CD14-positive monocyte (primary cell): ENCODE data around the gene TIMELESS. TPM values are rescaled to one million over a fixed set of nuclear protein-coding genes. Genes with fewer than 3 reads are reported as not detected.

ENCODE experiments used
- DNase-seq, 3 donors: peaks; one replicate each; pipeline ENCODE4 v3.0.0-alpha.2; 2011 to 2022
- H2AFZ ChIP-seq: 2 replicates; pipeline ENCODE4 v1.6.0; 2012; ENCODE audit warnings: mild to moderate bottlenecking, low read depth, low read length, inconsistent platforms; ENCODE audit not compliant: insufficient read depth, poor library complexity, severe bottlenecking
- H3K27ac ChIP-seq, 2 donors: 1 replicate in 1 of 2; 2 replicates in 1 of 2; pipeline ENCODE4 v1.5.1; 2012 to 2013; ENCODE audit warnings: low read length in 2 of 2, control low read depth in 1 of 2, inconsistent platforms in 1 of 2, low read depth in 1 of 2, mild to moderate bottlenecking in 1 of 2
- H3K27me3 ChIP-seq, 2 donors: one replicate each; pipeline versions ENCODE4 v1.6.0 to v1.6.1; 2011 to 2013; ENCODE audit warnings: low read length in 2 of 2; ENCODE audit not compliant: control insufficient read depth in 2 of 2, insufficient read depth in 2 of 2
- H3K36me3 ChIP-seq, 2 donors: replicated peaks in 1 of 2; 1 replicate in 1 of 2; 2 replicates in 1 of 2; pipeline versions ENCODE4 v1.5.1 to v1.6.1; 2012 to 2013; ENCODE audit warnings: low read length in 2 of 2, control low read depth in 1 of 2, inconsistent platforms in 1 of 2, mild to moderate bottlenecking in 1 of 2; ENCODE audit not compliant: insufficient read depth in 2 of 2, control insufficient read depth in 1 of 2
- H3K4me1 ChIP-seq, 2 donors: 1 replicate in 1 of 2; 2 replicates in 1 of 2; pipeline versions ENCODE4 v1.5.1 to v1.6.1; 2012 to 2013; ENCODE audit warnings: low read length in 2 of 2, control low read depth in 1 of 2, inconsistent platforms in 1 of 2, mild to moderate bottlenecking in 1 of 2, moderate library complexity in 1 of 2; ENCODE audit not compliant: insufficient read depth in 2 of 2, control insufficient read depth in 1 of 2
- H3K4me2 ChIP-seq: replicated peaks from 2 replicates; pipeline ENCODE3; 2012; ENCODE audit warnings: low read length, moderate library complexity, mild to moderate bottlenecking; ENCODE audit not compliant: poor library complexity, severe bottlenecking; ENCODE audit errors: extremely low read depth
- H3K4me3 ChIP-seq, 3 experiments: fragments of 200-600 bp in 1 of 3; sonication (generic) in 1 of 3; replicated peaks in 1 of 3; 1 replicate in 2 of 3; 2 replicates in 1 of 3; pipeline ENCODE4 v1.5.1; 2011 to 2013; ENCODE audit warnings: low read length in 3 of 3, mild to moderate bottlenecking in 3 of 3, control low read depth in 2 of 3, low read depth in 2 of 3, inconsistent platforms in 1 of 3, moderate library complexity in 1 of 3
- H3K79me2 ChIP-seq: 2 replicates; pipeline ENCODE4 v1.6.0; 2012; ENCODE audit warnings: mild to moderate bottlenecking, control low read depth, inconsistent platforms, low read length, moderate library complexity; ENCODE audit not compliant: insufficient read depth
- H3K9ac ChIP-seq: 2 replicates; pipeline ENCODE4 v1.6.0; 2017; ENCODE audit warnings: low read length, mild to moderate bottlenecking; ENCODE audit not compliant: insufficient read depth, poor library complexity, severe bottlenecking
- H3K9me3 ChIP-seq, 2 donors: replicated peaks in 1 of 2; 1 replicate in 1 of 2; 2 replicates in 1 of 2; pipeline versions ENCODE4 v1.5.1 to v1.6.1; 2012 to 2013; ENCODE audit warnings: low read length in 2 of 2, control low read depth in 1 of 2; ENCODE audit not compliant: control insufficient read depth in 1 of 2, insufficient read depth in 1 of 2
- H4K20me1 ChIP-seq: 2 replicates; pipeline ENCODE4 v1.6.0; 2012; ENCODE audit warnings: mild to moderate bottlenecking, low read length, control low read depth, moderate library complexity; ENCODE audit not compliant: insufficient read depth
- H3K27ac Mint-ChIP-seq, 7 donors: one replicate each; pipeline ENCODE4 v1.8.0; 2020; ENCODE audit warnings: mild to moderate bottlenecking in 7 of 7, mixed read lengths in 7 of 7, moderate library complexity in 6 of 7, inconsistent platforms in 2 of 7
- H3K27me3 Mint-ChIP-seq, 3 donors: one replicate each; pipeline ENCODE4 v1.8.0; 2021 to 2022; ENCODE audit warnings: low read depth in 3 of 3, mild to moderate bottlenecking in 3 of 3, mixed read lengths in 3 of 3, moderate library complexity in 3 of 3, inconsistent platforms in 1 of 3
- H3K36me3 Mint-ChIP-seq, 2 donors: one replicate each; pipeline ENCODE4 v1.8.0; 2020; ENCODE audit warnings: mixed read lengths in 2 of 2, inconsistent platforms in 1 of 2, mild to moderate bottlenecking in 1 of 2
- H3K4me1 Mint-ChIP-seq: one replicate; pipeline ENCODE4 v1.8.0; 2020; ENCODE audit warnings: mild to moderate bottlenecking, mixed read lengths
- H3K4me3 Mint-ChIP-seq, 2 donors: one replicate each; pipeline ENCODE4 v1.8.0; 2020; ENCODE audit warnings: mild to moderate bottlenecking in 2 of 2, mixed read lengths in 2 of 2, moderate library complexity in 1 of 2
- H3K9me3 Mint-ChIP-seq, 7 donors: one replicate each; pipeline ENCODE4 v1.8.0; 2020 to 2022; ENCODE audit warnings: mixed read lengths in 7 of 7, mild to moderate bottlenecking in 6 of 7, moderate library complexity in 6 of 7, inconsistent platforms in 2 of 7
- WGBS: methylation state at CpG from one replicate; pipeline ENCODE4 v1.1.5; 2013; ENCODE audit warnings: missing lambda C conversion rate; ENCODE audit not compliant: insufficient coverage; 5-methylcytosine and 5-hydroxymethylcytosine counted together
- intact Hi-C, 2 donors: fragments of 100-400 bp; cut with micrococcal nuclease; formaldehyde crosslinking; loops; one replicate each; pipeline versions ENCODE4 v1.15.0 to v1.15.1; 2023
- polyA plus RNA-seq, 3 donors: library from polyadenylated mRNA; depleted of rRNA in 1 of 3; unstranded in 2 of 3; stranded (reverse) in 1 of 3; fragments of 300-500 nt in 2 of 3; fragments of >200 nt in 1 of 3; fragmentation: Illumina TruSeq in 2 of 3; gene quantifications; 1 replicate in 2 of 3; 2 replicates in 1 of 3; pipeline ENCODE4 v1.2.3, GENCODE V29; 2012 to 2021
- TF ChIP-seq, protein P1 (sequence below): fragments of 200-600 bp; IDR thresholded peaks from one replicate; pipeline ENCODE4 v1.8.0; 2022; ENCODE audit warnings: antibody characterized with exemption, mild to moderate bottlenecking

Gene TIMELESS
- polyA plus RNA-seq, 3 donors: 1.5 to 2.3 (median 1.5) TPM

DNA sequence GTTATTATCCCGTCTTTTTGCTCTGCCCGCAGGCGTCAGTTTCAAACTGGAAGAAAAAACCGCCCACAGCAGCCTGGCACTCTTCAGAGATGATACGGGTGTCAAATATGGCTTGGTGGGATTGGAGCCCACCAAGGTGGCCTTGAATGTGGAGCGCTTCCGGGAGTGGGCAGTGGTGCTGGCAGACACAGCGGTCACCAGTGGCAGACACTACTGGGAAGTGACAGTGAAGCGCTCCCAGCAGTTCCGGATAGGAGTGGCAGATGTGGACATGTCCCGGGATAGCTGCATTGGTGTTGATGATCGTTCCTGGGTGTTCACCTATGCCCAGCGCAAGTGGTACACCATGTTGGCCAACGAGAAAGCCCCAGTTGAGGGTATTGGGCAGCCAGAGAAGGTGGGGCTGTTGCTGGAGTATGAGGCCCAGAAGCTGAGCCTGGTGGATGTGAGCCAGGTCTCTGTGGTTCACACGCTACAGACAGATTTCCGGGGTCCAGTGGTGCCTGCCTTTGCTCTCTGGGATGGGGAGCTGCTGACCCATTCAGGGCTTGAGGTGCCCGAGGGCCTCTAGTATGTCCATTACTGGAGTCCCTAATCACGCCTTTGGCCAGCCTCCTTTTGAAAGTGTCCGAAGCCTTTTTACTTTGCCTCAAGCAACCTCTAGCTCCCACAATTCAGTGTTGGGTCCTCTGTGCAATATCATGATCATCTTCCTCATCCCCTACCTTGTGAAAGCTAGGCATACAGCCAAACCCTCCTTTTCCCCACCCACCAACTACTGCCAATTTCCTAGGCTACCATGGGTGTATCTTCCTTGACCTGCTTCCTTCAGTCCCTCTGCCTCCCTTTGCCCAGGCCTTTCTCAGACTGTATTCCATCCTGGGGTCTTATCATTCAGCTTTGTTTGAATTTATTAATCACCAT lies 20.0 kb upstream of the TIMELESS start:
- TF ChIP-seq, protein P1, sequence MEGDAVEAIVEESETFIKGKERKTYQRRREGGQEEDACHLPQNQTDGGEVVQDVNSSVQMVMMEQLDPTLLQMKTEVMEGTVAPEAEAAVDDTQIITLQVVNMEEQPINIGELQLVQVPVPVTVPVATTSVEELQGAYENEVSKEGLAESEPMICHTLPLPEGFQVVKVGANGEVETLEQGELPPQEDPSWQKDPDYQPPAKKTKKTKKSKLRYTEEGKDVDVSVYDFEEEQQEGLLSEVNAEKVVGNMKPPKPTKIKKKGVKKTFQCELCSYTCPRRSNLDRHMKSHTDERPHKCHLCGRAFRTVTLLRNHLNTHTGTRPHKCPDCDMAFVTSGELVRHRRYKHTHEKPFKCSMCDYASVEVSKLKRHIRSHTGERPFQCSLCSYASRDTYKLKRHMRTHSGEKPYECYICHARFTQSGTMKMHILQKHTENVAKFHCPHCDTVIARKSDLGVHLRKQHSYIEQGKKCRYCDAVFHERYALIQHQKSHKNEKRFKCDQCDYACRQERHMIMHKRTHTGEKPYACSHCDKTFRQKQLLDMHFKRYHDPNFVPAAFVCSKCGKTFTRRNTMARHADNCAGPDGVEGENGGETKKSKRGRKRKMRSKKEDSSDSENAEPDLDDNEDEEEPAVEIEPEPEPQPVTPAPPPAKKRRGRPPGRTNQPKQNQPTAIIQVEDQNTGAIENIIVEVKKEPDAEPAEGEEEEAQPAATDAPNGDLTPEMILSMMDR: no peak
- Histone ChIP-seq H3K27me3 (no peaks in the 10 kb centered on the region), H3K4me1 (peaks cover 27 to 28% of the 10 kb centered on the region in 2 donors), H2AFZ (peak overlapping the region; percentile 92), H3K4me2 (peak overlapping the region; percentile 92), H3K9me3 (no peaks in the 10 kb centered on the region), H3K79me2 (peaks cover 29% of the 10 kb centered on the region), H4K20me1 (no peaks in the 10 kb centered on the region), H3K36me3 (no peaks in the 10 kb centered on the region), H3K27ac (peak overlapping the region; percentile 71 to 93), H3K4me3 (peak overlapping the region; percentile 89 to 94 (median 92)), H3K9ac (peak overlapping the region; percentile 77)
- intact Hi-C loops: loop anchor here (10.0 kb wide), 4 partner anchors 104 to 344 kb away; partner anchors contain the start of genes ESYT1 (in 2 of the 2), APOF (in 1 of the 2), IL23A (in 1 of the 2) and PAN2 (in 1 of the 2)
- H3K36me3 Mint-ChIP-seq: peaks cover 3 to 16% of the 10 kb centered on the region in 2 donors
- WGBS: 42% methylated on average over 19 of the region's 19 CpGs
- DNase-seq: no peak
- peak overlapping the region; percentile 88 to 96 for H3K4me3 Mint-ChIP-seq
- H3K27me3 Mint-ChIP-seq: peaks cover 0 to 2% (median 0%) of the 10 kb centered on the region in 3 donors
- H3K9me3 Mint-ChIP-seq: no peaks in the 10 kb centered on the region
- H3K27ac Mint-ChIP-seq: peak overlapping the region; percentile 89 to 97 (median 94)
- H3K4me1 Mint-ChIP-seq: peaks cover 28% of the 10 kb centered on the region

DNA sequence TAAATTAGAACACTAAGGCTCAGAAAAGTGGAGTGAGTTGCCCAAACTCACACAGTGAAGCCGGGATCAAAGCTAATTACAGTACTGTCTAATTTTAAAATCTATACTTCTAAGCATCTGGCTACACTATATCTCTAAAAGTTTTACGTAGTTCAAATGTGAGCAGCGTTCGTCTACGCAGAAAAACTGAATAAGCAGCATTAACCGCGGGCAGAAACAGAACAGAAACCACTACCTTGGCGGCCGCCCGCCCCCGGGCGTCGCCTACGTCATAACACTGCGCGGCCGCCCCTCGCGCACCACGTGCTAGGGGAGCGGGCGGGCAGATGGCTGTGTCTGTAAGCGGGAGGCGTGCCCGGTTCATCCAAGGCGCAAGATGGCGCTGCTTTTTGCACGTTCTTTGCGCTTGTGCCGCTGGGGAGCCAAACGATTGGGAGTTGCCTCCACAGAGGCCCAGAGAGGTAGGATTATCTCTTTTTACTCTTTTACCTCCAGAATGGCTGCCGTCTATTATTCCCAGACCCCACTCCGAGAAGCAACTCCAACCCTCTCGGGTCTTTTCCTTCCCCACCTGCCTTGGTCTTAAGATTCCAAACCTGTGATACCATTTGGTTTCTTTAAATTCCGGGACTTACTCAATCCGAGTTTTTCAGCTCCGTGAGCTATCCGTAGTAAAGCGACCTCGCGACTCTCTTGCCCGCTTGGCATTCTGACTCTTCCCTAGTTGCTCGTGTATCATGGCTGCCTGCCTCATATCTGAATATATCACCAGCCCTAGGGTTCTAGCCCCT lies 19.2 kb upstream of the TIMELESS start, which contains the start of gene SPRYD4:
SPRYD4 (plus strand) TSS at position 363 of the 791 bp plus-strand sequence; CDS start at position 377, 14 bp downstream.
- intact Hi-C loops: loop anchor here (10.0 kb wide), 4 partner anchors 104 to 344 kb away; partner anchors contain the start of genes ESYT1 (in 2 of the 2), APOF (in 1 of the 2), IL23A (in 1 of the 2) and PAN2 (in 1 of the 2)
- Histone ChIP-seq H3K79me2 (peaks cover 29% of the 10 kb centered on the region), H3K9me3 (no peaks in the 10 kb centered on the region), H3K27ac (peak within 1 kb of the TSS; percentile 71 to 93), H3K27me3 (no peaks in the 10 kb centered on the region), H3K36me3 (no peaks in the 10 kb centered on the region), H3K9ac (peak within 1 kb of the TSS; percentile 77), H4K20me1 (no peaks in the 10 kb centered on the region), H3K4me3 (peak within 1 kb of the TSS; percentile 89 to 94 (median 92)), H3K4me1 (peaks cover 27 to 31% of the 10 kb centered on the region in 2 donors), H3K4me2 (peak within 1 kb of the TSS; percentile 92), H2AFZ (peak within 1 kb of the TSS; percentile 92)
- Mint-ChIP-seq H3K4me3 (peak within 1 kb of the TSS; percentile 88 to 96), H3K27ac (peak within 1 kb of the TSS; percentile 89 to 97 (median 94)), H3K27me3 (peaks cover 0 to 2% (median 0%) of the 10 kb centered on the region in 3 donors), H3K36me3 (peaks cover 0 to 10% of the 10 kb centered on the region in 2 donors), H3K9me3 (no peaks in the 10 kb centered on the region), H3K4me1 (peaks cover 30% of the 10 kb centered on the region)
- WGBS: under 1% methylated on average over 34 of the region's 43 CpGs
- DNase-seq: peak; percentile 94
- TF ChIP-seq, protein P1: no peak
